Stimulated activated CD4-positive, alpha-beta T cell treated with anti-CD3 and anti-CD28 coated beads, Interleukin-1b, Interleukin-23, amount 100 ng/mL, for 4 hours (primary cell): ENCODE data around the gene MRPS35.

Source experiments
- DNase-seq, 2 donors: peaks; one replicate each; pipeline ENCODE4 v3.0.0-alpha.2; 2020; ENCODE audit warnings: low read depth in 2 of 2

MRPS35 gene

GRCh38 chr12:27772328-27773049 lies 61.9 kb downstream of the MRPS35 start:
- no peak for DNase-seq

- DNase-seq = no peak
These were observed 66.5 kb downstream of the MRPS35 start for GRCh38 chr12:27777141-27777540.

GRCh38 chr12:27778206-27778605 lies 67.6 kb downstream of the MRPS35 start:
- no peak for DNase-seq

GRCh38 chr12:27779416-27779919 lies 68.8 kb downstream of the MRPS35 start:
- no peak for DNase-seq

GRCh38 chr12:27779920-27780611 lies 69.4 kb downstream of the MRPS35 start, which contains the start of the genes KLHL42 and MANSC4:
TSS of gene KLHL42 (plus strand) at chr12:27780233. CDS start at chr12:27780331, 98 bp downstream.
TSS of gene MANSC4 (minus strand) at chr12:27780236. CDS start at chr12:27771276, 8,960 bp downstream.
- DNase-seq = peak; percentile 36 to 53

GRCh38 chr12:27780612-27781408 lies 70.2 kb downstream of the MRPS35 start:
- peak in 1 of 2 donors; percentile 8 for DNase-seq

GRCh38 chr12:27781680-27782079 lies 71.0 kb downstream of the MRPS35 start:
- no peak for DNase-seq

- DNase-seq = no peak
These were observed 71.8 kb downstream of the MRPS35 start for GRCh38 chr12:27782481-27782880.

- DNase-seq = no peak
These were observed 75.4 kb downstream of the MRPS35 start for GRCh38 chr12:27785882-27786570.

- DNase-seq = no peak
These were observed 76.9 kb downstream of the MRPS35 start for GRCh38 chr12:27787559-27787958.

- no peak for DNase-seq
These were observed 79.5 kb downstream of the MRPS35 start for GRCh38 chr12:27790179-27790578.

- DNase-seq = no peak
These were observed 84.4 kb downstream of the MRPS35 start for GRCh38 chr12:27794818-27795584.

- no peak for DNase-seq
These were observed 85.5 kb downstream of the MRPS35 start for GRCh38 chr12:27796128-27796527.

- DNase-seq = no peak
These were observed 86.8 kb downstream of the MRPS35 start for GRCh38 chr12:27797301-27798025.

GRCh38 chr12:27800819-27801218 lies 90.2 kb downstream of the MRPS35 start:
- DNase-seq = no peak

GRCh38 chr12:27801630-27802029 lies 91.0 kb downstream of the MRPS35 start:
- DNase-seq = no peak

- DNase-seq = no peak
These were observed 91.9 kb downstream of the MRPS35 start for GRCh38 chr12:27802511-27802910.

- no peak for DNase-seq
These were observed 92.3 kb downstream of the MRPS35 start for GRCh38 chr12:27802936-27803335.

GRCh38 chr12:27805238-27805637 lies 94.6 kb downstream of the MRPS35 start:
- DNase-seq = no peak
